Prostate gland (tissue), 2 donors: ENCODE measurements around the gene GRK4.
"Not testable (repeated sequence)": the region's sequence is repeated elsewhere in the genome, so short reads cannot be mapped to it uniquely, and the experiment has no call there.

Experiments
- CTCF ChIP-seq, 4 experiments: fragments of 200-600 bp in 2 of 4; fragments of 450-650 bp in 2 of 4; sonication (generic) in 2 of 4; IDR thresholded peaks; 1 replicate in 3 of 4; 2 replicates in 1 of 4; pipeline ENCODE4 v1.5.1; 2016 to 2019; ENCODE audit warnings: antibody characterized with exemption in 4 of 4, mild to moderate bottlenecking in 2 of 4, moderate library complexity in 2 of 4
- POLR2A ChIP-seq: fragments of 450-650 bp; IDR thresholded peaks from one replicate; pipeline ENCODE4 v1.6.1; 2016; ENCODE audit warnings: antibody characterized with exemption, mild to moderate bottlenecking
- POLR2AphosphoS5 ChIP-seq: sonication (generic); formaldehyde crosslinking; IDR thresholded peaks from one replicate; pipeline ENCODE4 v1.6.1; 2017; ENCODE audit warnings: antibody characterized with exemption

GRCh38 chr4:3051141-3051897 lies 87.9 kb downstream of the GRK4 start:
- not testable (repeated sequence) for TF ChIP-seq POLR2A; CTCF (IDR thresholded peaks at IDR 0.05); POLR2AphosphoS5
